ENCODE measurements around the gene ENPP3.

Gene ENPP3

DNA sequence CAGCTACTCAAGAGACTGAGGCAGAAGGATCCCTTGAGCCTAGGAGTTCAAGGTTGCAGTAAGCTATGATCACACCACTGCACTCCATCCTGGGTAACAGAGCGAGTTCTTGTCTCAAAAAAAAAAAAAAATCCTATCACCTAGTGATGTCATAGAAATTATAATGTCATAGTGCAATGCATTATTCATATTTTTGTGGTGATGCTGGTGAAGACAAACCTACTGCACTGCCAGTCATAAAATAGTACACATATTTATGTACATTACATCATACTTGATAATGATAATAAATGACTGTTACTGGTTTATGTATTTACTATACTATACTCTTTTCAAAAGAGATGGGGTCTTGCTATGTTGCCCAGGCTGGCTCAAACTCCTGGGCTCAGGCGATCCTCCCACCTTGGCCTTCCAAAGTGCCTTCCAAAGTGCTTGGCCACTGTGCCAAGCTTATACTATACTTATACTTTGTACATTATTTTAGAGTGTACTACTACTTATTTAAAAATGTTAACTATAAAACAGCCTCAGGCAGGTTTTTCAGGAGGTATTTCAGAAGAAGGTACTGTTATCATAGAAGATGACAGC lies 26.6 kb downstream of the ENPP3 start:
- Histone ChIP-seq H3K4me2 (ENCODE audit: low read length) (no peak overlapping the region), H3K27ac (ENCODE audit: low read depth, low read length) (no peak overlapping the region), H3K4me1 (ENCODE audit: control insufficient read depth, low read length) (no peaks in the 10 kb centered on the region), H3K36me3 (ENCODE audit: control insufficient read depth, low read length) (peaks cover 77% of the 10 kb centered on the region), H3K79me2 (ENCODE audit: control insufficient read depth, low read length) (no peaks in the 10 kb centered on the region), H3K27me3 (ENCODE audit: control insufficient read depth, low read length) (no peaks in the 10 kb centered on the region), H3F3A (ENCODE audit: control insufficient read depth, insufficient read depth) (no peaks in the 10 kb centered on the region), H3K4me3 (ENCODE audit: low read length) (no peak overlapping the region), H4K20me1 (ENCODE audit: control insufficient read depth, insufficient read depth, low read depth, low read length) (no peaks in the 10 kb centered on the region), H3K9me3 (ENCODE audit: control insufficient read depth, insufficient read depth, low read length) (no peaks in the 10 kb centered on the region), H3K9me2 (replicated peaks; ENCODE audit: control insufficient read depth, low read length) (no peaks in the 10 kb centered on the region)
- TF ChIP-seq, protein P1, sequence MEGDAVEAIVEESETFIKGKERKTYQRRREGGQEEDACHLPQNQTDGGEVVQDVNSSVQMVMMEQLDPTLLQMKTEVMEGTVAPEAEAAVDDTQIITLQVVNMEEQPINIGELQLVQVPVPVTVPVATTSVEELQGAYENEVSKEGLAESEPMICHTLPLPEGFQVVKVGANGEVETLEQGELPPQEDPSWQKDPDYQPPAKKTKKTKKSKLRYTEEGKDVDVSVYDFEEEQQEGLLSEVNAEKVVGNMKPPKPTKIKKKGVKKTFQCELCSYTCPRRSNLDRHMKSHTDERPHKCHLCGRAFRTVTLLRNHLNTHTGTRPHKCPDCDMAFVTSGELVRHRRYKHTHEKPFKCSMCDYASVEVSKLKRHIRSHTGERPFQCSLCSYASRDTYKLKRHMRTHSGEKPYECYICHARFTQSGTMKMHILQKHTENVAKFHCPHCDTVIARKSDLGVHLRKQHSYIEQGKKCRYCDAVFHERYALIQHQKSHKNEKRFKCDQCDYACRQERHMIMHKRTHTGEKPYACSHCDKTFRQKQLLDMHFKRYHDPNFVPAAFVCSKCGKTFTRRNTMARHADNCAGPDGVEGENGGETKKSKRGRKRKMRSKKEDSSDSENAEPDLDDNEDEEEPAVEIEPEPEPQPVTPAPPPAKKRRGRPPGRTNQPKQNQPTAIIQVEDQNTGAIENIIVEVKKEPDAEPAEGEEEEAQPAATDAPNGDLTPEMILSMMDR (IDR thresholded peaks at IDR 0.05; ENCODE audit: low read depth, low read length, poor library complexity, severe bottlenecking), result no peak
- TF ChIP-seq EZH2phosphoT487 (IDR thresholded peaks at IDR 0.05; ENCODE audit: borderline replicate concordance, low read length), result no peak

- Histone ChIP-seq H3K9me3 (ENCODE audit: control insufficient read depth, insufficient read depth, low read length) (no peaks in the 10 kb centered on the region), H3K27me3 (ENCODE audit: control insufficient read depth, low read length) (no peaks in the 10 kb centered on the region), H3K79me2 (ENCODE audit: control insufficient read depth, low read length) (no peaks in the 10 kb centered on the region), H3F3A (ENCODE audit: control insufficient read depth, insufficient read depth) (no peaks in the 10 kb centered on the region; the same call in 1 of the 2 replicates), H3K4me3 (ENCODE audit: low read length) (no peak overlapping the region), H3K36me3 (ENCODE audit: control insufficient read depth, low read length) (peaks cover 71% of the 10 kb centered on the region), H4K20me1 (ENCODE audit: control insufficient read depth, insufficient read depth, low read depth, low read length) (no peaks in the 10 kb centered on the region), H3K27ac (ENCODE audit: low read depth, low read length) (no peak overlapping the region), H3K9me2 (replicated peaks; ENCODE audit: control insufficient read depth, low read length) (no peaks in the 10 kb centered on the region), H3K4me1 (ENCODE audit: control insufficient read depth, low read length) (no peaks in the 10 kb centered on the region), H3K4me2 (ENCODE audit: low read length) (no peak overlapping the region)
- TF ChIP-seq, protein P1 (IDR thresholded peaks at IDR 0.05; ENCODE audit: low read depth, low read length, poor library complexity, severe bottlenecking), result no peak
- no peak for TF ChIP-seq EZH2phosphoT487 (IDR thresholded peaks at IDR 0.05; ENCODE audit: borderline replicate concordance, low read length)
Measured at GRCh38 chr6:131669891-131670290, 32.8 kb downstream of the ENPP3 start.

DNA sequence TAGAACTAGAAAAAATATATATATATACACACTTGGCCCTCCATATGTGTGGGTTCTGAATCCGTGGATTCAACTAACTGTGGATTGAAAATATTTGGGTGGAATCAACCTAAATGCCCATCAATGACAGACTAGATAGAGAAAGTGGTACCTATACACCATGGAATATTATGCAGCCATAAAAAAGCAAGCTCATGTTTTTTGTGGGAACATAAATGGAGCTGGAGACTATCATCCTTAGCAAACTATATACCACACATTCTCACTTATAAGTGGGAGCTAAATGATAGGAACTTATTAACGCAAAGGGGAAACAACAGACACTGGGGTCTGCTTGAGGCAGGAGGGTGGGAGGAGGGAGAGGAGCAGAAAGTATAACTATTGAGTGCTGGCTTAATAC lies 36.1 kb downstream of the ENPP3 start:
- H3K36me3 ChIP-seq (ENCODE audit: control insufficient read depth, low read length), result peaks cover 74% of the 10 kb centered on the region
- no peaks in the 10 kb centered on the region for H3K79me2 ChIP-seq (ENCODE audit: control insufficient read depth, low read length)
- no peak overlapping the region for H3K4me3 ChIP-seq (ENCODE audit: low read length)
- no peak overlapping the region for H3K4me2 ChIP-seq (ENCODE audit: low read length)
- H4K20me1 ChIP-seq (ENCODE audit: control insufficient read depth, insufficient read depth, low read depth, low read length), result no peaks in the 10 kb centered on the region
- H3F3A ChIP-seq (ENCODE audit: control insufficient read depth, insufficient read depth), result no peaks in the 10 kb centered on the region; the same call in 1 of the 2 replicates
- H3K4me1 ChIP-seq (ENCODE audit: control insufficient read depth, low read length), result peaks cover 2% of the 10 kb centered on the region
- no peaks in the 10 kb centered on the region for H3K27me3 ChIP-seq (ENCODE audit: control insufficient read depth, low read length)
- no peaks in the 10 kb centered on the region for H3K9me3 ChIP-seq (ENCODE audit: control insufficient read depth, insufficient read depth, low read length)
- no peak overlapping the region for H3K27ac ChIP-seq (ENCODE audit: low read depth, low read length)
- TF ChIP-seq EZH2phosphoT487 (IDR thresholded peaks at IDR 0.05; ENCODE audit: borderline replicate concordance, low read length), result no peak
- TF ChIP-seq, protein P1 (IDR thresholded peaks at IDR 0.05; ENCODE audit: low read depth, low read length, poor library complexity, severe bottlenecking), result no peak
- H3K9me2 ChIP-seq (replicated peaks; ENCODE audit: control insufficient read depth, low read length), result no peaks in the 10 kb centered on the region
